CD4-positive, alpha-beta T cell treated with Interleukin-2 at 100 ng/mL for 4 hours (primary cell): ENCODE measurements around the gene VGF.
"Not testable (repeated sequence)": the region's sequence is repeated elsewhere in the genome, so short reads cannot be mapped to it uniquely, and the experiment has no call there.

Experiments used
- DNase-seq: peaks from one replicate; pipeline ENCODE4 v3.0.0-alpha.2; 2020; ENCODE audit warnings: low spot score

Gene VGF

DNA sequence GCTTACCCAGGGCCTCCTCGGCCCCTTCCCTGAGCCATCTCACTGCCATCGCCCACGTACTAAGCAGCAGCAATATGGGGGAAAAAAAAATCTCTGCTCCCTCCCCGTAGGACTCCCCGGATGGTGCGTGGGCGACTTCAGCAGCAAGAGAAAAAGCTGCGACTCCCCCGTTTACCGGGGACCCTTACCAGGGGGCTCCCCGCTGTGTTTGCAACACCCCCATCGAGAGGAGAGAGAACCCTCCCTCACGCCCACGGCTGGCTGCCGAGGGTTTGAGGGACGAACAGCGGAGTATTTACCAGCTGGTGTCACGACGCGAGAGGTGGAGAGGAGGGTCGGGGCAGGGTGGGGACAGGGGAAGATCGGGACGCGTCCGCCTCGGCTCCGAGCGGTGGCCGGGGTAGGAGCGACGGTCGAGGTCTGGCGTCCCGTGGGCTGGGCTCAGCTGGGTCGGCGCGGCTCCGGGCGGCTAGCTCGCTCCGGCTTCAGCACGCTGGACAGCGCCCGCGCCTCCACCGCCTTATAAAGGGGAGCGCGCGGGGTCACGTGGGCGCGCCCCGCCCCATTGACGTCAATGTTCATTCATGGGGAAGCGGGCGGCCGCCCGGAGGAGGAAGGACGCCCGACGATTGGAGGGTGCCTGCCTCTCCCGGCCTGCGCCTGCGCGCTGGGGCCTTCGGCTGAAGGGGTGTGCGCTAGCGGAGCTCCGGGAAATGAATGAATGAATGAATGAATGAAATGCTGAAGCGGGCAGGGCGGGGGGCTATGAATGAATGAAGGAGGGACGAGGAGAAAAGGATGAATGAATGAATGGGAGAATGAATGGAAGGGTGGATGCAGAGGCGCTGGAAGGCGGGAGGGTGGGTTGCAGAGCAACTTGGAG is at the start of gene VGF:
Gene VGF (minus strand): TSS at position 495 of the 883 bp plus-strand sequence. CDS start 726 bp downstream, outside the sequence.
- peak; percentile 90 for DNase-seq

DNA sequence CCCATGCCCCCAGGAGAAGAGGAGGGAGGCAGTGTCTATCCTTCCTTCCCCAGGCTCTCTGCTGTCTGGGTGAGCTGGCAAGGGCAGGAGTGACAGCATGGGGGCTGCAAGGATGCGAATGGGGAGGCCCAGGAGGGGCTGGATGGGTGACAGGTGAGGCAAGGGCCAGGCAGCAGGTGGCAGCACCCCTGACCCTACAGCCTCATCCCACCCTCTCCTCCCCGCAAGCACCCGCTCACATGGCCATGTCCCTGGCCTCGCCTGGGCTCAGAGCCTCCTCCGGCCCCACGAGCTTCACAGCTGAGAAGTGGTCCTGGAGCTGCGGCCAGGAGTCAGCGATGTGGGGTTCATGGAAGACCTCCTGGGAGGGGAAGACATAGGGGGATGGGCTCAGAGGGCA is 46.6 kb upstream of the VGF start:
- no peak for DNase-seq

DNA sequence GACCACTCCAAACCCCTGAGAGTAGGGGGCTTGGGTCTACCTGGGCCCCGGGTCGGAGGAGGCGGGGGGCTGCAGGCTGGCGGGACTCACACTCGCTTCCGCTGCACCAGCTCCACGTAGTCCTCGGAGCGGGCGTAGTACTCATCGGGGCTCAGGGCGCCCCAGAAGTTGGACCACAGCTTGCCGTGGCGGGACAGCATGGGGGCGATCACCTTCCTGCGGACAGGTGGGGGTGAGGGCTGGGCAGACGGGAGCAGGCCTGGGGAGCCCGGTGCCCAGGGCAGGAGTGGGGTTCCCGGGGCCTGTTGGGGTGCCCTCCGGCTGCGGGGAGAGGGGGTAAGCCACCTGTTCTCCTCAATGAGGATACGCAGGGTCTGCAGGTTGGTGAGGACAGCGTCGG is 46.1 kb upstream of the VGF start:
- DNase-seq = no peak

DNA sequence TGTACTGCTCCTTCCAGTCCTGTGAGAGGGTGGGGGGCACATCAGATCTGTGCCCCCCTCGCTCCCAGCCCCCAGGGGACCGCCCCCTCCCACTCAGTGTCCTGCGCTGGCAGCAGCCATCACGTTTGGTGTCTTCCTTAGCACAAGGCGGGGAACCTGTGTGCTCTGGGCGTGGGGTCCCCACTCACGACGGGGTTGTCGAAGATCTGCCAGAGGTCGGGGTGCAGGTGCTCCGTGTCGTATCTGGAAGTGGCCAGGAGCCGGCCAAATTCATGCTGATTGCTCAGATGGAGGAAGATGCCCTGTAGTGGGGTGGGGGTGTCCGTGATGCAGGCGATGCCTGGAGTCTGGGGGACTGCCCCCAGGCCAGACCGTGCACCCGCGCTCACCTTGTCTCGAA is 44.8 kb upstream of the VGF start:
- no peak for DNase-seq

DNA sequence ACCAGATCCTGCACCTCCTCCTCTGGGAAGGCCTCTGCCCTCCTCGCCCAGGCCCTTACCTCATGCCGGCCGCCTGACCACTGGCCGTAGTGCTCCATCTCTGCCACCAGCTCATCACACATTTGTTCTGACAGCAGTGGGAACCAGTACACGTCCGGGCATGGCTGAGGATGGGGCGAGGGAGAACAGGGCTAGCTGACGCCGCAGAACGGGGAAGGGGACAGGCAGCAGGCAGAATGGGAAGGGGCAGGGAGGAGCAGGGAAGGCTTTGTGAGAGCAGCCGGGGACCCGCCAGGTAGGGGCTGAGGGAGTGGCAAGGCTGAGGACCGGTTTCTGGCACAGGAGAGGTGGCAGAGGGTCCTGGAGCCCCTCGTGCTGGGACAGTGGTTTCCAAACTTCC is 43.4 kb upstream of the VGF start:
- no peak for DNase-seq

DNA sequence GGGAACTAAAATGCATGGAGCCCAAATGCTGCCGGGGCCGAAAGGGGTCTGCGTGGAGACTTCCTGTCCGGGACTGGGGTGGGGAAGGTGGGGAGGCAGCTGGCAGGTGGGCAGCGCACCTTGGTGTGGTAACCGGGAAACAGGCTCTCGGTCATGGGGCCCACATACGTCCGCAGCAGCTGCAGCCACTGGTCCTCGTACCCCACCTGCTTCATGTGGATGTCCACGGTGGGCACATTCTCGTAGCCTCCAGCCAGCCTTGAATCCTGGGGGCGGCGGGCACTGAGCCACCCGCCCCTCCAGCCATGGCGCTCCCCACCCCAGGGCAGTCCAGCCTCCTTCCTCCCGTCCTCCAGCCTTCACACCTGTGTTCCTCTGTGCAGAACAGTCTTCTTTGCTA is 42.1 kb upstream of the VGF start:
- DNase-seq = no peak

DNA sequence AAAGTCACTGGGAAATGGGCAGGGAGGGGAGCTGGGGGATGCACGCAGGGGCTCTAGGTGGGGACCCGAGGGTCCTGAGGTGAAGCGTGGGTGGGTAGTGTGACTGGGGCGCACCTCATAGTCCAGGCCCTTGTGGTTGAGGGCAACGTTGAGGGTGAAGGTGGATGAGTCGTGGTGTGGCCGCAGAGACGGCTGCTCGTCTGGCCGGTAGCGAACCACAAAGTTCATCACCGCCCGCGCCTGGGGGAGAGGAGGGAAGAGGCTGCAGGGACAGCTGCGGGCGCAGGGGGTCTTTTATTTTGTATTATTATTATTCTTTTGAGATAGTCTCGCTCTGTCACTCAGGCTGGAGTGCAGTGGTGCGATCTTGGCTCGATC is 41.3 kb upstream of the VGF start:
- no peak for DNase-seq

DNA sequence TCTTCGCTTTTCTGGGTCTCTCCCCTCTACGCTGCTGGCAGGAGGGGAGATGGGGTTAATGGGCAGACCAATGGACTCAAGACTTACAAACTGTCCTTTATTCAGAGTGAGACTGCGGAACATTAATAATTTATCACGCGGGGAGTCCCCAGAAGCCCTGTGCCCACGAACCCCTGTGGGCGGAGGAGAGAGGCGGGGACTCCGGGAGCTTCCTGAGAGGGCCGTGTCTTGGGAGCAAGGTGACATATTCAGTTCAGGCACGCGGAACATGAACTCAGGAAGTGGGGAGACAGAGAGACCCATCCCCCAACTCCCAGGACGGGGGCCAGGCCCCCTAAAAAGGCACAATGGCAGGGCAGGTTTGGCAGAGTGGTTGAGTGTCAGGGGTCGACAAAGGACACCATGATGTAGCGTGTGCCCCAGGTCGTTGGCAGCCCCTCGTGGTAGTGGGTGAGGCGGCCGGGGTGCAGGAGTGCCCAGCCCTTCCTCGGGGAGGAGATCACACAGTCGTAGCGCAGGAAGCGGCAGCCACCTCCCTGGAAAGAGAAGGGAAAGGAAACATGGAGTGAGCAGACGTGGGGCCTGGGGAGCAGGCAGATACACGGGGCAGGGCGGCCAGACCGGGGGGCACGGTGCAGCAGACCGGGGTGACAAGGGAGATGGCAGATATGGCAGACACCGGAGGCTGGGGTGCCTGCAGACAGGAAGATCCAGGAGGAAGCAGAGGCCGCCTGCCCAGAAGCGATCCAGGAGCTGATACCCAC is 40.7 kb upstream of the VGF start:
- DNase-seq = no peak

DNA sequence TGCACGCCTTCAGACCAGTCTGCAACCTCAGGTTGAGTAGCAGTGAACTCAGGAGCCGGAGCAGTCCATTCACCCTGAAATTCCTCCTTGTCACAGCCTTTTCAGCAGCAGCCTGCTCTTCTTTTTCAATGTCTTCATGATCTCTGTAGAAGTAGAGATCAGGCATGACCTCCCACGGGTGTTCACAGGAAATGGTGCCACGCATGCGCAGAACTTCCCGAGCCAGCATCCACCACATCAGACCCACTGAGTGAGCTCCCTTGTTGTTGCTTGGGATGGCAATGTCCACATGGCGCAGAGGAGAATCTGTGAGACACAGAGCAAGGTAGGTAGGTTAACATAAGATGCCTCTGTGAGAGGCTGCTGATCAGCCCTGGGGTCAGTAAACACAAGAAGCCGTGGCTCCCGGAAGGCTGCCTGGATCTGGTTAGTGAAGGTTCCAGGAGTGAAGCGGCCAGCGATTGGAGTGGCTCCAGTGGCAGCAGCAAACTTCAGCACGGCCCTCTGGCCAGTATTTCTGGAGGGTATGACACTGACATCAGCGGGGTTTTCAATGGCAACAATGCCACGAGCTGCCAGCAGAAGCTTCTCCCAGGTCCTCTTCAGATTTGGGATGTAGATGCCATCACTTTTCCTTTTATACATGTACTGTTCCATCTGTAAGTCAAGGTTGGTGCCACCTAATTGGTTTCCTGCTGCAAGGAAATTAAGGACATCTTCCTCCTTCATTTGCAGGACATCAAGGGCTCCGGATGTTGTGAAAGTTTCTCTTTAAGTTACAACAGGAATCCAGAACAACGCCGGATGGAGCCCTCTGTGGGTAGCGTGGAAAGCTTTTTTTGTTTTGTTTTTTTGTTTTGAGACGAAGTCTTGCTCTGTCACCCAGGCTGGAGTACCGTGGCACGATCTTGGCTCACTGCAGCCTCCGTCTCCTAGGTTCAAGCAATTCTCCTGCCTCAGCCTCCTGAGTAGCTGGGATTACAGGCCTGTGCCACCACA is 38.7 kb upstream of the VGF start:
- peak; percentile 37 for DNase-seq

DNA sequence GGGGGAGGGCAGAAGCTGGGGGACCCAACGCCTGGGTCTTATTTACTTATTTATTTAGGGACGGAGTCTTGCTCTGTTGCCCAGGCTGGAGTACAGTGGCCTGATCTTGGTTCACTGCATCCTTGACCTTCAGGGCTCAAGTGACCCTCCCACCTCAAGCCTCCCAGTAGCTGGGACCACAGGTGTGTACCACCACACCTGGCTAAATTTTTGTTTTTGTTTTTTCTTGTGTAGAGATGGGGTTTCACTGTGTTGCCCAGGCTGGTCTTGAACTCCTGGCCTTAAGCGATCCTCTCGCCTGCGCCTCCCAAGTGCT is 37.2 kb upstream of the VGF start:
- DNase-seq = no peak

DNA sequence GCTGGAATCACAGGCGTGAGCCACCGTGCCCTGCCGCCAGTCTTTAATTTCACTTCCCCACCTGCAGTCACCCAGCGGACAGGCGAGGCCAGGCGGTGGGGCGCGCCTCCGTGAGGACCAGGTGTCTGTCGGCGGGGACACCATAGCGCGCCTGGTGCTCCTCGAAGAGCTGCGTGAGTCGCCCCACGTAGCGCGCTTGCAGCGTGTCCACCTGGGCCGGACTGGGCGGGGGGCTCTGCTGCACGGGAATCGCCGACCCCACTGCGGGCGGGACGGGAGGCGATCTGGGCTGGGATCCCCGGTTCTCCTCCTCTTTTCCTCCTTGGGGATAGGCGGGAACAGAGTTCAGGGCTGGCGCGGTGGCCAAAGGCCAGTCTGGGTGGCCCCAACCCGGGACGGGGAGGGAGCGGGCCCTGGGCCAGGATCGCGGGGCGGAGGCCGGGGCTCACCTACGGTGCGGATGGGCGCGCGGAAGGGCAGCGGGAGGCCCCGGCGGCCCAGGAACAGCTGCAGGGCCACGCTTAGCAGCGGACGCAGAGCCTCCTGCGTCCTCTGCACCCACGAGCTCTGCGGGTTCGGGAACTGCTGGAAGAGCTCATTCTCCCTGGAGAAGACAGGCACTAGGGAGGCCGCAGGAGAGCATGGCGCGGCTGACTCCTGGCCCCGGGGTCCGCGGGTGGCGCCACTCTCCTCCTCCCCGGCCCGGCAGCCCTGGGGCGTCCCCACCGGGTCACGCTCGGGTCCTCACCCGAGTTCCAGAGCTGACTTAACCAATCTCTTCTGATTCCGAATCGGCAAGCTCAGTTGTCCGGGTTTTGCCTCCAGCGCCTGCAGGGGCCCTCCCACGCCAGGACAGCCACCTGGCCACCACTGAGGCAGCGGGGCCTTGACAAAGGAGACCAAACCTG is 36.6 kb upstream of the VGF start:
- DNase-seq = no peak

DNA sequence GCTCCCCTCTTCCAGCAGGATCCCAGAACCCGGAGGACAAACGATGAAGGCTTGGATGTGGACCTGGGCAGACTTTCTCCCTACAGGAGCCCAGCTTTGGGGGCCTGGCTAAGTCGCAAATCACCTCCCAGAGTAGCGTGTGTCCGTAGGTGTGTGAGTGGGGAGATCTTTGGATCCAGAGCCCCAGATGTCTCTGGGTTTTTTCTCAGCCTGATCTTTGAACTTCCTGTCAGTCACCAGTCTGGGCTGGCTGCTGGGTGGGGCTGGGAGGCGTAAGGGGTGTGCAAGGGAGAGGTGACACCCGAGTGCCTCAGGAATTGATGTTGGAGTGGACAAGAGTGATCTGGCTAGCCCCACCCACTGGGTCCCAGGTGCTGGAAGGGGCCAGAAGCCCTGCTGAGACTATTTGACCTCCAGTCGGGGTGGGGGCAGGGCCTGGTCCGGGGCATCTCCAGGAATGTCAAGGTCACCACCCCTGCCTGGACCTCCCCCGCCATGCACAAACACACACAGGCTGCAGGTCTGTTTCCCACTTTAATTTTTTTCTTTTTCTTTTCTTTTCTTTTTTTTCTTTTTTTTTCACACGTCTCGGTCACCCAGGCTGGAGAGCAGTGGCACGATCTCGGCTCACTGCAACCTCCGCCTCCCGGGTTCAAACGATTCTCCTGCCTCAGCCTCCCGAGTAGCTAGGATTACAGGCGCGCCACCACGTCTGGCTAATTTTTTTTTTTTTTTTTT is 35.7 kb upstream of the VGF start, which contains the start of gene MOGAT3:
Gene MOGAT3 (minus strand): TSS at position 175 of the 738 bp plus-strand sequence. CDS start 182 bp downstream, outside the sequence.
- DNase-seq = no peak

DNA sequence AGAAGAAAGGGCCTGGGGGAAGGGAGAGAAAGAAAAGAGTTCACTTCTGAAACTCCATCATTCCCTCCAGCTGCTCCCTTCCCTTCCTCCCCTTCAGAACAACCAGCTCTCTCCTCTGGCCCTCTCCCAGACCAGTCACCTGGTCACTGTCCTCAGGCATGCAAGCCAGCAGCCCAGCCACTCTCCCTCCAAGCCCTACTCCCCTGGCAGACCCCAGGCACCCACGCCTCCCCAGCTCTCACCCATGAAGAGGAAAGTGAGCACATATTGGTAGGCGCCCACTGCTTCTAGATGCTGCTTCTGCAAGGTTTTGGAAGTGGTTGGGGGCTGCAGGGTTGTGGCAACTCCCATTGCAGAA is 35.1 kb upstream of the VGF start:
- no peak for DNase-seq

DNA sequence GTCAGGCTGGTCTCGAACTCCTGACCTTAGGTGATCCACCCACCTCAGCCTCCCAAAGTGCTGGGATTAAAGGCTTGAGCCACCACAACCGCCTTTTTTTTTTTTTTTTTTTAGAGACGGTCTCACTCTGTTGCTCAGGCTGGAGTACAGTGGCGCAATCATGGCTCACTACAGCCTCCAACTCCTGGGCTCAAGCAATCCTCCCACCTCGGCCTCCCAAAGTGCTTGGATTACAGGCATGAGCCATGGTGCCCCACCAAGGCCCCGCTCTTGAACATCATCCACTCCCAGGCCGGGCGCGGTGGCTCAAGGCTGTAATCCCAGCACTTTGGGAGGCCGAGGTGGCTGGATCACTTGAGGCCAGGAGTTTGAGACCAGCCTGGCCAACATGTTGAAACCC is 34.2 kb upstream of the VGF start:
- not testable (repeated sequence) for DNase-seq

DNA sequence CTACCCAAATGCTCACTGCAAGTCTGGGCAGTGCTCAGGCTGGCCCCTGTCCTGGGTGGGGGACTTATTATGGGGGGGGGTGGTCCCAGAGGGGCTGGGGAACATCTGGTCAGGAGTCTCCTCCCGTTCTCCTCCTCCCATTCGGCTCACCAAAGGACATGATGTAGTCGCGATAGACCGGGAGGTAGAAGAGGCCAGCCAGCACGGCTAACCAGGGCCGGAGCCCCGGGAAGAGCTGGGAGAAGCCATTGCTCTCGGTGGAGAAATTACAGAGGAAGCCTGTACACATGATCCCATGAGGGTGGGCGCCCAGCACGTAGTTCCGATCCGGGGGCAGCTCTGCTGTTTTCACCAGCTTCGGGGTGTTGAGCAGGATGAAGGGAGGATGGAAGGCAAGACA is 33.1 kb upstream of the VGF start:
- no peak for DNase-seq

DNA sequence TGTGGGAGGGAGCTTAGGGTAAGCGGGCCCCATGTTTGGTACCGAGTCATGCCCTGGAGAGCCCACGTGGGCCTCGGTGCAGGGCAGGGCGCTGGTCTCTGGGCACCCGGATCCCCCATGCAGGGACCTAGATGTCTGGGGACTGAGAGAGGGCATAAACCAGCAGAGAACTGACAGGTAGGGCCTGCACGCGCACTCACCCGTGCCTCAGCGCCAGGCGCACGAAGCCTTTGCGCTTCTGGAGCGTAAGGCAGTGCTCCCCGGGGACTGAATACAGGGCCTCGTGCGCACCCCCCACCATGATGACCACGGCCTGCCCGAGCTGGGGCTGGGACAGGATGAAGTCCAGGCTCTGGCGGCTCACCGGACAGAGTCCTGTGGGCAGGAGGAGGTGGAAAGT is 32.6 kb upstream of the VGF start:
- DNase-seq = no peak

DNA sequence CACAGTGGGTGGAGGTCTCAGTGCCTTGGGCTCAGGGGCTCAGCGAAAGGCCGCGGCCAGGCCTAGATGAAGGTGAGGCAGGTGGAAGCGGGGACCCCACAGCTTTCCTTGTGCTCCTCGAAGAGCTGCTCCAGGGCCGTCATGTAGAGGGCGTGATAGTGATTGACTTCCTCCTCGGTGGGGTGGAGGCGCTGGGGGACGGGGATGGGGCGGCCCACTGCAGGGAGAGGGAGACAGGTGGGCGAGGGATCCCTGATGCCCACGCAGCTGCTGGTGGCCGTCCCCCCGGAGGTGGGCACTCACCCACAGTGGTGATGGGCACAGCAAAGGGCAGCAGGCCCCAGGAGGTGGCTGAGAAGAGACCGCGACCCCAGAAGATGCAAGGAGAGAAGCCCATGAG is 30.5 kb upstream of the VGF start:
- no peak for DNase-seq

DNA sequence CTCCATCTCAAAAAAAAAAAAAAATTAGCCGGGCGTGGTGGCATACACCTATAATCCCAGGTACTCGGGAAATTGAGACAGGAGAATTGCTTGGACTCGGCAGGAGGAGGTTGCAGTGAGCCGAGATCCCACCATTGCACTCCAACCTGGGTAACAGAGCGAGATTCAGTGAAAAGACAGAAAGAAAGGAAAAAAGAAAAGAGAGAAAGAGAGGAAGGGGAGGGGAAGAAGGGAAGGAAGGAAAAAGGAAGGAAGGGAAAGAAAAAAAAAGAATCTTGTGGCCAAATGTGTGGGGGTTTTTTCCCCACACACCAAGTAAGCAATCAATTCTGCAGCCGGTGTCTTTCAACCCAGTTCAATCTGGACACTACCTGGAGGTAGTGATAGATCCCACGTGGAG is 23.7 kb upstream of the VGF start:
- DNase-seq = no peak

DNA sequence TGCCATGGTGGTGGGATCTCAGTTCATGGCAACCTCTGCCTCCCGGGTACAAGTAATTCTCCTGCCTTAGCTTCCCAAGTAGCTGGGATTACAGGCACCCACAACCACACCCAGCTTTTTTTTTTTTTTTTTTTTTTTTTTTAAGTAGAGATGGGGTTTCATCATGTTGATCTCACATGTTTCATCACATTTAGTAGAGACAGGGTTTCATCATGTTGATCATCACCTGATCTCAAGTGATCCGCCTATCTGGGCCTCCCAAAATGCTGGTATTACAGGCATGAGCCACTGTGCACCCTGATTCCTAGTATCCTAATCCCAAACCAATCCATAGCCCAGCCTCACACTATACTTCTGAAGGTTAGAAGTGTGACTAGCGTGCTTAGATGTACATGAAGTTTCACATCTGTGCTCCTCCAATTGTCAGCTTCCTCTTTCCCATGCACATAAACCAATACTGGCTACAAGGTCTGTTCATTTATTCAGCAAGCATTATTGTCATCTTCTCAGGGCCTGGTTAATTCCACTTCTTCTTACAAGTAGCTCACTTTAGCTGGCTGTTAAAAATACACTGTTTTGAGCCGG is 21.6 kb upstream of the VGF start:
- DNase-seq = no peak

DNA sequence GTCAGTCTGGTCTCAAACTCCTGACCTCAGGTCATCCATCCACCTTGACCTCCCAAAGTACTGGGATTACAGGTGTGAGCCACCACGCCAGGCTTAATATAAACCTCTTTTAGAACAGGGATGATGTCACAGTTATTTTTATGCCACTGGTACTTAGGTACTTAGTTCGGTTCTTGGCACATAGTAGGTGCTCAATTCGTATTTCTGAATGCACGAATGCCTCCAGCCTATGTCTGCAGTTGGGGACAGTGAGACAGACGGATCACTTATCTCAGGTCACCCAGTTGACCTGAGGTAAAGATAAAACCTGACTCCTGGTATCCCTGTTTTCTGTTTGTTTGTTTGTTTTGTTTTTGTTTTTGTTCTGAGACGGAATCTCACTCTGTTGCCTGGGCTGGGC is 20.8 kb upstream of the VGF start:
- no peak for DNase-seq
